Activated CD4-positive, alpha-beta T cell treated with anti-CD3 and anti-CD28 coated beads, Interleukin-2, amount 50 U/mL, for 48 hours (primary cell): ENCODE measurements around the gene ACLY.

Experiments used
- DNase-seq, 2 experiments: peaks; one replicate each; pipeline ENCODE4 v3.0.0-alpha.2; 2020

The ACLY gene

GRCh38 chr17:41918314-41919164, at the start of gene ACLY:
TSS of gene ACLY (minus strand) at chr17:41918951. CDS start at chr17:41913873, 5,078 bp downstream.
- peak; percentile 97 to 98 for DNase-seq

- no peak for DNase-seq
Observed at GRCh38 chr17:41967921-41968578, 49.3 kb upstream of the ACLY start.

DNA sequence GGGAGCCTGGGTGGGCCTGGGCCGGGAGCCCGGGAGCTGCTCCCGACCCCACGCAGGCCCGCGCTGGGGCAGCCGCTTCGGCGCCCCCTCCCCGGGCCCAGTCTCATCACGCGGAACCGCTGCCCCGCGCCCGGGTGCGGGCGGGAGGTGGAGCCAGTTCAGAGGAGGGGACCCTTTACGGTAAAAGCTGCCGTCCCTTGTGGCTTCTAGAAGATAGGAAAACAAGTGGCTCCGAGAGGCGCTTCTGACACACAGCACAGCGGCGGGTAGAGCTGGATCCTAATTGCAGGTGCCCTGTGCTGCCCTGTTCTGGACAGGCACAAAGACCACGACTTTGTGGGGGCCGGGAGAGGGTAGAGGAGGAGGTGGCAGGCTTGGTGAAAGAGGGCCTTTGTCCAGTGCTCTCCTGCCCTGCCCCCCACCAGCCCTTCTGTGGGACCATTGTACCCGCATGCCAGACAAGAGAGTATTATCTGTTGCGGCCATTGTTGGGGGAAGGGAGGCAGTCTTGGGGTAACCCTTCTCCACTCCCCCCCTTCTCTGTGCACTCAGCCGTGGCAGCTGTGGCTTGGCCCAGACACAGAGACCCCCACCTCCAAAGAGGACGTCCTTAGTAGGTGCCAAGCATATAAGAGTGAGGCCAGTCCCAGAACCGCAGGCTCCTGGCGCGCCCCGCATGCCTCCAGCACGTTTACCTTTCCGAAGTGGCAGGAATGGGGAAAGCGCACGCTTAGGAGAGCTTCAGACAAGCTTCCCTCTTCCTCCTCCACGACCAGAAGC, 48.6 kb upstream of the ACLY start:
- DNase-seq, result peak; percentile 42 to 52

- peak; percentile 89 to 90 for DNase-seq
Observed at GRCh38 chr17:41966463-41967140, 47.9 kb upstream of the ACLY start, which contains the start of gene CNP. TSS of gene CNP (plus strand) at chr17:41966795. CDS start at chr17:41966885, 90 bp downstream.

- DNase-seq, result peak; percentile 75 to 82
Observed at GRCh38 chr17:41965694-41966462, 47.1 kb upstream of the ACLY start.

GRCh38 chr17:41962768-41963434, 44.1 kb upstream of the ACLY start:
- peak; percentile 72 to 78 for DNase-seq

- no peak for DNase-seq
Observed at GRCh38 chr17:41962111-41962510, 43.4 kb upstream of the ACLY start.

- DNase-seq, result no peak
Observed at GRCh38 chr17:41959336-41960095, 40.8 kb upstream of the ACLY start.

GRCh38 chr17:41959030-41959335, 40.2 kb upstream of the ACLY start:
- no peak for DNase-seq

DNA sequence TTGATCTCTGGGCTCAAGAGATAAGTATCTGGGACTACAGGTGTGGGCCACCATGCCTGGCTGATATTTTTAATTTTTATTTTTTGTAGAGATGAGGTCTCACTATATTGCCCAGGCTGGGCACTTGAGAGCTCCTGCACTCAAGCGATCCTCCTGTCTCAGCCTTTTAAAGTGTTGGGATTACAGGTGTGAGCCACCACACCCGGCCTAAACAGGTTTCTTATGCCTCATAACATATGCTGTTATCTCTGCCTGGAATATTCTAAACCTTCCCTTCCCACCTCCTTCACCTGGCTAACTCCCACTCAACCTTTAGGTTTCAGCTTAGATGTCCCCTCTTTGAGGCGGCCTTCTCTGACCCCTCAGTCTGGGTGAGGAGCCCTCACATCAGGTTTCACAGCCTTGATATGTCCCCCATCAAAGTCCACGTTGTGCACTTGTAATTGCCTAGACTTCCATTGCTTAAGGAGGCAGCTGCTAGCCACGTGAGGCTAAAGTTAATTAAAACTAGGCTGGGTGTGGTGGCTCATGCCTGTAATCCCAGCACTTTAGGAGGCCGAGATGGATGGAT, 39.2 kb upstream of the ACLY start:
- no peak for DNase-seq

DNA sequence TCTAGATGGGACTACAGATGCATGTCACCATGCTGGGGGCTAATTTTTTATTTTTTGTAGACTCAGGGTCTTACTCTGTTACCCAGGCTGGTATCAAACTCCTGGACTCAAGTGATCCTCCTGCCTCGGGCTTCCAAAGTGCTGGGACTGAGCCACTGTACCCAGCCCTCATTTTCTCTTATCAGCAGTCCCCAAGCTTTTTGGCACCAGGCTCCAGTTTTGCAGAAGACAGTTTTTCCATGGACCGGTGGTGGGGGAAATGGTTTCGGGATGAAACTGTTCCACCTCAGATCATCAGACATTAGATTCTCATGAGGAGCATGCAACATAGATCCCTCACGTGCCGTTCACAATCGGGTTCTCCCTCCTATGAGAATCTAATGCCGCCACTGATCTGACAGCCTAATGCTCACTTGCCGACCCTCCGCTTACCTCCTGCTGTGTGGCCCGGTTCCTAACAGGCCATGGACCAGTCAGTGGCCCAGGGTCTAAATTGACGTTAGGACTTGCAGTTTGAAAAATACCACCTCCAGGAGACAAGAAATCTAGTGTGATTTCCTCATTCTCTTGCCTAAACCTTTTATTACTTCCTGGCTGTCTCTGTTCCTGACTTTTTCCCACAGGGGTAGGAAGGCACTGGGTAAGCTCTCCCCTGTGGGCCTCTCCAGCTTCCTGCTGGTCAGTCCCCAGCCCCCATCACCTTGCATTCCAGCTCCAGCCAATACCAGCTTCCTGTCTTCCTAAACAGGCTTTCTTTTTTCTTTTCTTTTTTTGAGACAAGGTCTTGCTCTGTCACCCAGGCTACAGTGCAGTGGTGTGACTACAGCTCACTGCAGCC, 38.5 kb upstream of the ACLY start:
- DNase-seq, result no peak

GRCh38 chr17:41956522-41956921, 37.8 kb upstream of the ACLY start:
- DNase-seq, result no peak

GRCh38 chr17:41948762-41949460, 30.2 kb upstream of the ACLY start:
- no peak for DNase-seq

- DNase-seq, result no peak
Observed at GRCh38 chr17:41944943-41945342, 26.2 kb upstream of the ACLY start.

GRCh38 chr17:41943492-41943891, 24.7 kb upstream of the ACLY start:
- no peak for DNase-seq

DNA sequence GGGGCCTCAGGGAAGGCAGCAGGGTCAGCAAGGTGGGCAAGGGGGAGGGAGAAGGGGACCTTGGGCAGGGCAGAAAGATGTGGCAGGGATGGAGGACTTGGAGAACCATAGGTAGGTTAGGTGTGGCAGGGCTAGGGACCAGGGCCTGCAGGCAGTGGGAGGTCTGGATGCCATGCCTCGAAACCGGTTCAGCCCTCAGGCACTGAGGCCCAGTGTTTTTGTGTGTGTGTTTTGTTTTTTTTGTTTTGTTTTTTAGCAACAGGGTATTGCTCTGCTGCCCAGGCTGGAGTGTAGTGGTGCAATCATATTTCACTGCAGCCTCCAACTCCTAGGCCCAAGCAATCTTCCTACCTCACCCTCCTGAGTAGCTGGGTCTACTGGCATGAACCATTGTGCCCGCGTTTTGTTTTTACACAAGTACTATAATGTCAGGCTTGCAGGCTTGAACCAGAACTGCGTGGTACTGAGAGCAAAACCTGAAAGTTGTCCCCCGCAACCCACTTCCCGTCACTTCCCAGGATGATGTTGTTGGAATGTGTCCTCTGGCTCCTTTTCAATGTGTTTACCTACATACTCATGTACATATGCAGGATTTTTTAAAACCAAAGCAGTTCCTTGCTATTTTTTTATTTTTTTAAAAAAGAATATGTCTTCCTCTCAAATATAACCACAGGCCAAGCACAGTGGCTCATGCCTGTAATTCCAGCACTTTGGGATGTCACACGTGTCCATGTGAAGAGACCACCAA, 24.0 kb upstream of the ACLY start:
- DNase-seq, result no peak

GRCh38 chr17:41941168-41941567, 22.4 kb upstream of the ACLY start:
- no peak for DNase-seq

DNA sequence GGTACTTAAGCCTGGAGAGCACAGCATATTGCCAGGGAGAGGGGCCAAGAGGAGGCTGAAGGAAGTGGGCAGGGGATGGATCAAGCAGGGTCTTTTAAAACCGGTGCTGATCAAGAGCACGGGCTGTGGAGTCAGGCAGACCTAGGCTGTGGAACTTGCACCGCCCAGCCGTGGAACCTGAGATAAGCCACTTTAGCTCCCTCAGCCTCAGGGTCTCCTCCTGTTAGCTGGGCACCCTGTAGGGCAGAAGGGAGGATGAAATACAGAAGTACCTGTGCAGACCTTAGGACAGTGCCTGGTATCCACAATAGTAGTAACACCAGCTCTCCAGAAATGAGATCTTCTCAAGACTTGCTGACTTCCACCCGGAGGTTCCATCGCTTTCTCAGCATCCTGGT, 20.9 kb upstream of the ACLY start:
- no peak for DNase-seq
